ENCODE results near the gene OR2AT4.

OR2AT4 gene

DNA sequence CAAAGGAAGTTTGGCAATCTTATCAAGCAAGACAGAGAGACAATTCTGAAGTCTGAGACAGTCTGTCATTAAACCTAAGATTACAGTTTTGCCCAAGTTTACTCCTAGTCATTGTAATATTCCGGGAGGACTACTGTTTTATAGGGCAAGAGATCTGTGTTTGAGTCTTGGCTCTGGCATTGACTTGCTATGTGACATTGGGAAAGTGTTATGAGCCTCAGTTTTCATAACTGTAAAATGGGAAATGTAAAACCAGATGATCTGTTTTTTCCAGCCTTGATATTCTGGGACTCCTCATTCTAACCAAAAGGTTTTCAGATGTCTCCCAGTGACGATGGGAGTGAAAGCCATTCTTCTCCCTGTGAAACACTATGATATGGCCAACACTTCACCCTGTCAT lies 29.9 kb upstream of the OR2AT4 start:
- Histone ChIP-seq H3F3A (ENCODE audit: insufficient read depth, low read length) (no peaks in the 10 kb centered on the region), H4K20me1 (ENCODE audit: insufficient read depth, low read length) (no peaks in the 10 kb centered on the region), H3K79me2 (ENCODE audit: low read length) (no peaks in the 10 kb centered on the region), H3K36me3 (replicated peaks; ENCODE audit: insufficient read depth, low read length) (no peaks in the 10 kb centered on the region), H2AFZ (ENCODE audit: low read length) (no peak overlapping the region), H3K9me3 (replicated peaks; ENCODE audit: insufficient read depth, low read length) (no peaks in the 10 kb centered on the region), H3K4me2 (ENCODE audit: low read depth, low read length) (no peak overlapping the region), H3K27me3 (replicated peaks; ENCODE audit: insufficient read depth, low read length) (no peaks in the 10 kb centered on the region), H3K9ac (ENCODE audit: low read length) (no peak overlapping the region), H3K4me1 (ENCODE audit: low read length) (no peaks in the 10 kb centered on the region), H3K9me2 (replicated peaks; ENCODE audit: insufficient read depth, low read length) (no peaks in the 10 kb centered on the region), H3K4me3 (ENCODE audit: low read length) (no peak overlapping the region), H3K27ac (ENCODE audit: low read length) (no peak overlapping the region)
- TF ChIP-seq EZH2phosphoT487 (IDR thresholded peaks at IDR 0.05; ENCODE audit: low read length) (no peak), EZH2 (optimal IDR thresholded peaks at IDR 0.05; ENCODE audit: low read depth, low read length) (no peak)
- TF ChIP-seq, protein P1, sequence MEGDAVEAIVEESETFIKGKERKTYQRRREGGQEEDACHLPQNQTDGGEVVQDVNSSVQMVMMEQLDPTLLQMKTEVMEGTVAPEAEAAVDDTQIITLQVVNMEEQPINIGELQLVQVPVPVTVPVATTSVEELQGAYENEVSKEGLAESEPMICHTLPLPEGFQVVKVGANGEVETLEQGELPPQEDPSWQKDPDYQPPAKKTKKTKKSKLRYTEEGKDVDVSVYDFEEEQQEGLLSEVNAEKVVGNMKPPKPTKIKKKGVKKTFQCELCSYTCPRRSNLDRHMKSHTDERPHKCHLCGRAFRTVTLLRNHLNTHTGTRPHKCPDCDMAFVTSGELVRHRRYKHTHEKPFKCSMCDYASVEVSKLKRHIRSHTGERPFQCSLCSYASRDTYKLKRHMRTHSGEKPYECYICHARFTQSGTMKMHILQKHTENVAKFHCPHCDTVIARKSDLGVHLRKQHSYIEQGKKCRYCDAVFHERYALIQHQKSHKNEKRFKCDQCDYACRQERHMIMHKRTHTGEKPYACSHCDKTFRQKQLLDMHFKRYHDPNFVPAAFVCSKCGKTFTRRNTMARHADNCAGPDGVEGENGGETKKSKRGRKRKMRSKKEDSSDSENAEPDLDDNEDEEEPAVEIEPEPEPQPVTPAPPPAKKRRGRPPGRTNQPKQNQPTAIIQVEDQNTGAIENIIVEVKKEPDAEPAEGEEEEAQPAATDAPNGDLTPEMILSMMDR (IDR thresholded peaks at IDR 0.05; ENCODE audit: low read length), result no peak
- DNase-seq, result no peak

DNA sequence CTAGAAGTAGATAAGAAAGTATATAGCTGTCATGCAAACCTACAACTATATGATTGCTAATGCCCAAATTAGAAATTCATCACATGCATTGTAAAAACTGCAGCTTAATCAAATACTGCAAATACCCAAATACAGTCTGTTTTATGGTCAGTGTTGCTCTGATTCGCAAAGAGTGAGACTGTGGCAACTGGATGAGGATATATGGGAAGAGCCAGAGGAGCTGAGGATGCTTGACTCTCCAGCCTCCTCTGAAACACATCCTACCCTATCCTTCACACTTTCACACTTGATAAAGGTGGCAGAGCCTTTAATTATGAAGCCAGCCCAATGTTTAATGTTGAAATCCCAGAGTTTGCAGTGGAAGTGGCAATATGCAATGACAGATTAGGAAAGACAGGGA lies 21.9 kb upstream of the OR2AT4 start:
- Histone ChIP-seq H3K27ac (ENCODE audit: low read length) (no peak overlapping the region), H3K9ac (ENCODE audit: low read length) (no peak overlapping the region), H3K79me2 (ENCODE audit: low read length) (no peaks in the 10 kb centered on the region), H3K4me3 (ENCODE audit: low read length) (no peak overlapping the region), H2AFZ (ENCODE audit: low read length) (no peak overlapping the region), H4K20me1 (ENCODE audit: insufficient read depth, low read length) (no peaks in the 10 kb centered on the region), H3K27me3 (replicated peaks; ENCODE audit: insufficient read depth, low read length) (no peaks in the 10 kb centered on the region), H3F3A (ENCODE audit: insufficient read depth, low read length) (no peaks in the 10 kb centered on the region), H3K9me2 (replicated peaks; ENCODE audit: insufficient read depth, low read length) (no peaks in the 10 kb centered on the region), H3K4me1 (ENCODE audit: low read length) (no peaks in the 10 kb centered on the region), H3K36me3 (replicated peaks; ENCODE audit: insufficient read depth, low read length) (no peaks in the 10 kb centered on the region), H3K4me2 (ENCODE audit: low read depth, low read length) (no peak overlapping the region), H3K9me3 (replicated peaks; ENCODE audit: insufficient read depth, low read length) (no peaks in the 10 kb centered on the region)
- no peak for TF ChIP-seq EZH2phosphoT487 (IDR thresholded peaks at IDR 0.05; ENCODE audit: low read length)
- TF ChIP-seq, protein P1 (IDR thresholded peaks at IDR 0.05; ENCODE audit: low read length), result no peak
- TF ChIP-seq EZH2 (optimal IDR thresholded peaks at IDR 0.05; ENCODE audit: low read depth, low read length), result no peak
- no peak for DNase-seq

DNA sequence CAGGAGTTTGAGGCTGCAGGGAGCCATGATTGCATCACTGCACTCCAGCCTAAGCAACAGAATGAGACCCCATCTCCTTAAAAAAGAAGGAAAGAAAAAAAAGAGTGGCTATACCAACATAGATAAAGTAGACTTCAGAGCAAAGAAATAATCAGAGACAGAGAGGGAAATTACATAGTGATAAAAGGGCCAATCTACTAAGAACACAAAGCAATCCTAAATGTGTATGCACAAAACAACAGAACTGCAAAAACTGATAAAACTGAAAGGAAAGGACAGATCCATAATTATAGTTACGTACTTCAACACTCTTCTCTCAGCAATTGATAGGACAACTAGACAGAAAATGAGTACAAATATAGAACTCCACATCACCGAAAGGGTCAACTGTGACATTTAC lies 17.8 kb upstream of the OR2AT4 start:
- Histone ChIP-seq H3K9me2 (replicated peaks; ENCODE audit: insufficient read depth, low read length) (no peaks in the 10 kb centered on the region), H3K79me2 (ENCODE audit: low read length) (no peaks in the 10 kb centered on the region), H3K4me1 (ENCODE audit: low read length) (no peaks in the 10 kb centered on the region), H3K9me3 (replicated peaks; ENCODE audit: insufficient read depth, low read length) (no peaks in the 10 kb centered on the region), H3K9ac (ENCODE audit: low read length) (no peak overlapping the region), H3K27ac (ENCODE audit: low read length) (no peak overlapping the region), H3K4me3 (ENCODE audit: low read length) (no peak overlapping the region), H3K36me3 (replicated peaks; ENCODE audit: insufficient read depth, low read length) (no peaks in the 10 kb centered on the region), H3K4me2 (ENCODE audit: low read depth, low read length) (no peak overlapping the region), H3K27me3 (replicated peaks; ENCODE audit: insufficient read depth, low read length) (no peaks in the 10 kb centered on the region), H3F3A (ENCODE audit: insufficient read depth, low read length) (no peaks in the 10 kb centered on the region), H2AFZ (ENCODE audit: low read length) (no peak overlapping the region), H4K20me1 (ENCODE audit: insufficient read depth, low read length) (no peaks in the 10 kb centered on the region)
- TF ChIP-seq, protein P1 (IDR thresholded peaks at IDR 0.05; ENCODE audit: low read length), result no peak
- TF ChIP-seq EZH2phosphoT487 (IDR thresholded peaks at IDR 0.05; ENCODE audit: low read length) (no peak), EZH2 (optimal IDR thresholded peaks at IDR 0.05; ENCODE audit: low read depth, low read length) (no peak)
- DNase-seq, result no peak

Data from MM.1S (cell line).